Left lobe of liver (tissue), 2 donors: ENCODE measurements around the gene CD70. TPM values are rescaled to one million over a fixed set of nuclear protein-coding genes. Genes with fewer than 3 reads are reported as not detected.
A peak's percentile ranks its signal among the peaks of the same experiment; 100 is the strongest.
"Not testable (repeated sequence)": the region's sequence is repeated elsewhere in the genome, so short reads cannot be mapped to it uniquely, and the experiment has no call there.

Experiments
- ATAC-seq: fragments of 200-7000 bp; cut with Tn5 transposase; one replicate; pipeline ENCODE4 v1.9.1; 2020; ENCODE audit warnings: mild to moderate bottlenecking, moderate library complexity
- DNase-seq: peaks from one replicate; pipeline ENCODE4 v3.0.0-alpha.2; 2020; ENCODE audit warnings: low spot score
- total RNA-seq: library from RNA; stranded (reverse); gene quantifications from one replicate; pipeline ENCODE4 v1.2.1, GENCODE V29; 2021
- donor health status: DM: no; HTN: no; CAD: no; lungs with moderate emphysema.
- donor health status: DM: no; HTN: yes; CAD: no.

The CD70 gene
- total RNA-seq, 1 donor from 2014 or later: 0.25 TPM

GRCh38 chr19:6598254-6598892 lies 7.4 kb upstream of the CD70 start:
- not testable (repeated sequence) for DNase-seq

GRCh38 chr19:6597471-6598253 lies 6.7 kb upstream of the CD70 start:
- not testable (repeated sequence) for DNase-seq, ATAC-seq

More at GRCh38 chr19:6598254-6598892, 7.4 kb upstream of the CD70 start:
- ATAC-seq: not testable (repeated sequence)

- DNase-seq (no peak), ATAC-seq (no peak)
These were observed 5.7 kb upstream of the CD70 start for GRCh38 chr19:6596621-6597020.

GRCh38 chr19:6593651-6594416 lies 2.9 kb upstream of the CD70 start:
- no peak for ATAC-seq

GRCh38 chr19:6590258-6590826 lies 608 bp downstream of the CD70 start:
- ATAC-seq (no peak), DNase-seq (no peak)

More at GRCh38 chr19:6593651-6594416, 2.9 kb upstream of the CD70 start:
- DNase-seq: no peak

GRCh38 chr19:6589711-6590257 lies 1.2 kb downstream of the CD70 start:
- ATAC-seq: no peak
- no peak for DNase-seq

- DNase-seq: no peak
- ATAC-seq: no peak
These were observed 2.2 kb downstream of the CD70 start for GRCh38 chr19:6588508-6589345.

- no peak for ATAC-seq
- no peak for DNase-seq
These were observed 2.9 kb downstream of the CD70 start for GRCh38 chr19:6587998-6588507.

- ATAC-seq (peak; percentile 26), DNase-seq (no peak)
These were observed 3.7 kb downstream of the CD70 start for GRCh38 chr19:6587093-6587820.

GRCh38 chr19:6586726-6587092 lies 4.2 kb downstream of the CD70 start:
- ATAC-seq: no peak
- no peak for DNase-seq

- DNase-seq (no peak), ATAC-seq (no peak)
These were observed 4.9 kb downstream of the CD70 start for GRCh38 chr19:6586056-6586455.

- ATAC-seq, DNase-seq: not testable (repeated sequence)
These were observed 8.2 kb downstream of the CD70 start for GRCh38 chr19:6582515-6583484.

GRCh38 chr19:6580313-6580712 lies 10.6 kb downstream of the CD70 start:
- DNase-seq: no peak
- ATAC-seq: no peak

- ATAC-seq (no peak), DNase-seq (no peak)
These were observed 11.3 kb downstream of the CD70 start for GRCh38 chr19:6579450-6580178.

- DNase-seq (no peak), ATAC-seq (peak; percentile 44)
These were observed 13.3 kb downstream of the CD70 start for GRCh38 chr19:6577476-6578125.

GRCh38 chr19:6576869-6577475 lies 14.0 kb downstream of the CD70 start:
- DNase-seq (no peak), ATAC-seq (no peak)
